Measurements from ENCODE around the gene NPW.

The NPW gene

DNA sequence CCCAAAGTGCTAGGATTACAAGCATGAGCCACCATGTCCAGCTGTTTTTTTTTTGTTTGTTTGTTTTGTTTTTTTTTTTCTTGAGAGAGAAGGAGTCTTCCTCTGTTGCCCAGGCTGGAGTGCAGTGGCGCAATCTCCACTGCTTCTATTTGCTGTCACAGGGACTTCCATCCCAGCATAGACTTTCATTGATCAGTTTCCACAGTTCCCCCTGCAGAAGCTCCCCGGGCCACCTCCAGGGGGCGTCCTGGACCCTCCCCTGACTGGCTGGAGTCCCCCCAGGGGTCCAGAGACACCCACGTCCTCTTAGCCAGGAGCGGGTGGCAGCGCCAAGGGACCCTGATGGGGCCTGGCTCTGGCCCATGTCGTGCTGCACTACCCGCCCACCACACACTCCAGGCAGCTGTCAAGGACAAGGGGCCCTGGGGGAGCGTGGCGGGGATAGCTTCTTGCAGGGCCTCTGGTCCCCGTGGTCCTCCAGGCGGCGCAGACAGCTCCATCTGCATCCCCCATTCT, 3.1 kb upstream of the NPW start:
- in situ Hi-C loops (cut with MboI; ENCODE audit: low sequenced_read_pairs) = loop anchor here (25.0 kb wide), 1 partner anchor 471 kb away; the partner anchor contains the start of gene TBC1D24

DNA sequence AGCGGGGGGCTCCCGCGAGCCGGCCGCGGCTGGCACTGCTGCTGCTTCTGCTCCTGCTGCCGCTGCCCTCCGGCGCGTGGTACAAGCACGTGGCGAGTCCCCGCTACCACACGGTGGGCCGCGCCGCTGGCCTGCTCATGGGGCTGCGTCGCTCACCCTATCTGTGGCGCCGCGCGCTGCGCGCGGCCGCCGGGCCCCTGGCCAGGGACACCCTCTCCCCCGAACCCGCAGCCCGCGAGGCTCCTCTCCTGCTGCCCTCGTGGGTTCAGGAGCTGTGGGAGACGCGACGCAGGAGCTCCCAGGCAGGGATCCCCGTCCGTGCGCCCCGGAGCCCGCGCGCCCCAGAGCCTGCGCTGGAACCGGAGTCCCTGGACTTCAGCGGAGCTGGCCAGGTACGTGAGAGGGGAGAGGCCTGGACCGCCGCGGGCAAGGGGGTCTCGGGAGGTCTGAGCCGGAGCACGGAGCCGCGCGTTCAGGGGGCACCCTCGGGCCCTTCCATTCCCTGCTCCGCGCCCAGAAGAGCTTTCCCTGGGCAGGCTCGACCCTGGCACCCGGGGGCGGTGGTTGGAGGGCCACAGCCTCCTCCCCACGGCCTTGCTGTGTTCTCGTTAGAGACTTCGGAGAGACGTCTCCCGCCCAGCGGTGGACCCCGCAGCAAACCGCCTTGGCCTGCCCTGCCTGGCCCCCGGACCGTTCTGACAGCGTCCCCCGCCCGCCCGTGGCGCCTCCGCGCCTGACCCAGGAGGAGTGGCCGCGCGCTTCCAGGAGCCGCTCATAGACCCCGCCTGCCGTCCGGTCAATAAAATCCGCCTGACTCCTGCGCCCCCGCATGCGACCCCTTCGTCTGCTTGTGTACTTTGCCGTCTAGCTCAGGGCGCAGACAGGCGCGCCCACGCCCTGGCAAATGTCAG, 591 bp downstream of the NPW start:
- in situ Hi-C loops (cut with MboI; ENCODE audit: low sequenced_read_pairs) = loop anchor here (5.0 to 25.0 kb wide), 2 partner anchors 122 to 467 kb away; partner anchors contain the start of gene TBC1D24

DNA sequence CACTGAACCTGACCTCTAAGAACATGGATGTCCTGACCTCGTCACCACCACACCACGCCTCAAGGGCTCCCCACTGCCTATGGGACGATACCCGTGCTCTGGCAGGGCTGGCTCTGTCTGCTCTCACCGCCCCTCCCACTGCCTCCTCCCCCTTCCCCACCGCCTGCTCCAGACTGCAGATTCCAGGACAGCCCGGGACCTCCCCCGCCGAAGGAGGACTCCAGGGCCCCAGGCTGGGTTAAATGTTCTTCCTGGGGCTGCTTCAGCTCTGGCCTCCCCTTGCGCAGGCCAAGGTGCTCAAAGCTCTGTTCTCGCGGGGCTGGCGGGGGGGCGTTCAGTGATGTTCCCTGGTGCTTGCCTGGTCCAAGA, 3.1 kb downstream of the NPW start:
- in situ Hi-C loops (cut with MboI; ENCODE audit: low sequenced_read_pairs) = loop anchor here (5.0 to 25.0 kb wide), 2 partner anchors 120 to 465 kb away; partner anchors contain the start of gene TBC1D24

DNA sequence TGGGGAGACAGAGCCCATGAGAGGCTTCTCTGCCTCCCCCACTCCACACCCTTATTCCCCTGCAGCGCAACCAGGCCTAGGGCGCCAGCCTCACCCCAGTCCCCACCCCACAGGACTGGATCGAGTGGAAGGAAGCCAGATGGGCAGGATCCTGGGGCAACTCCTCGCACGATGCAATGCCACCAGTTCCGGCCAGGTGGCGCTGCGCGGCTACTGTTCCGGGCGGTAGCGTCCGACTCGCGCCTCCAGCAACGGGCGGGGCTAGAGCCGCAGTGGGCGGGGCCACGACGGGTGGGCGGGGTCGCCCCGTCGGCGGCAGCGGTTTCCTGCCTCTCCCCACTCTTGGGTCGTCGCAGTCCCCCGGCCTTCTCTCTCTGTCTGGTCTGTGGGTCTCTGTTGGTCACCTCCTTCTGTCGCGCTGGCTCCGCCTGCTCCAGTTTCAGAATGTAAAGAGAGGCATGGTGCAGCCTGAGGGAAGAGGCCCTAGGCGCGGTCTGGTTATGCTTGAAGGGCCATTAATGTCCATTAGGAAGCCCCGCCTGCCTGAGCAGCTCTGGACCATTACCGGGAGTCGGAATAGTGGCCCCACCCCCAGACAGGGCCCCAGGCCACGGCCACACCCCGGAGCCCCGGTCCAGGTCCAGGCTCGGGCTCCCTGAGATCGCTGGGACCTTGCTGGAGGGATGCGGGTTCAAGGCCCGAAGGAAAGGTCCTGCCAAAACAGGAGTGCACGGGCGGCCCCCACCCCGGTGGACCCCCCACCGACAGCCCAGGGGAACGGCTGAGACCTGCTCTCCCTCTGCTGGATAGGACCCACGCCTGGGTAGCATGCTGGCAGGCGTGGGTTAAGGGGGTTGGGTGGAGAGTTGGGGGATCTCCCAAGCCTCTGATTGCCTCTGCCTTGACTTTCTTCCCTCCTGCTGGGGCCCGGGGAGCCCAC, 3.8 kb downstream of the NPW start:
- in situ Hi-C loops (cut with MboI; ENCODE audit: low sequenced_read_pairs) = loop anchor here (5.0 to 25.0 kb wide), 2 partner anchors 119 to 464 kb away; partner anchors contain the start of gene TBC1D24

DNA sequence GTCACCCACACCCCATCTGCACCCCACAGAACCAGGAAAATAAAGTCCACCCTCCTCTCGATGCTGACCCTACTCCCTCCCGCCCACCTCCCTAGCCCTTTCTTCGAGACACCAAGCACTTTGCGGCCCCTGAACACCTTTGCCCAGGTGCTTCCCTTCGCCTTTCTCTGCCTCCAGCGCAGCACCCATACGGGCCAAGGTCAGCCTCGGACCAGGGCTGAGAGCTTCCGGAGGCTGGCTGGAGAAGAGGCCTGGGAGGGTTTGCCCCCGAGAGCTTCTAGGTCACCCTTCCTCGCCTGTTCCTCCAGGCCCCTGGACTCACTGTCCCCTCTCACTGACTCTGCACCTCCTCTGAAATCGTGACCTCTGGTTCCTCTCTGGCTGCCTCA, 4.4 kb downstream of the NPW start:
- in situ Hi-C loops (cut with MboI; ENCODE audit: low sequenced_read_pairs) = loop anchor here (5.0 to 25.0 kb wide), 2 partner anchors 118 to 463 kb away; partner anchors contain the start of gene TBC1D24

DNA sequence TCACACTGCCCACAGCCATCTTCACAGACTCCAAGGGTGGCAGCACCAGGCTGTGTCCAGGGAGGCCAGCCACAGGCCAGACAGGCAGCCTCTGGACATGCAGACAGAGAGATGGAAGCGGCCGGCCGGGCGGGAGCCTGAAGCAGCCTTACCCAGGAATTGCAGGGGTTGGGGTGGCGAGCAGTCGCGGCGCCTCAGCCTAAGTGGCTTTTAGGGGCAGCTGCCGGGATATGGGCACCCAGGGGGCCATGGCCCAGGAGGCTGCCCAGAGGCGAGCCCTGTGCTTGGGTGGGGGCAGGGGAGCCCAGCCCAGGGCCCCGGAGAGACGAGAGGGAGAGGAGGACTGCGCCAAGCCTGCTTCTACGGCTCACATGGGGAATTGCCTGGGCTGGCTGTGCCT, 5.7 kb downstream of the NPW start:
- in situ Hi-C loops (cut with MboI; ENCODE audit: low sequenced_read_pairs) = no loop called here

DNA sequence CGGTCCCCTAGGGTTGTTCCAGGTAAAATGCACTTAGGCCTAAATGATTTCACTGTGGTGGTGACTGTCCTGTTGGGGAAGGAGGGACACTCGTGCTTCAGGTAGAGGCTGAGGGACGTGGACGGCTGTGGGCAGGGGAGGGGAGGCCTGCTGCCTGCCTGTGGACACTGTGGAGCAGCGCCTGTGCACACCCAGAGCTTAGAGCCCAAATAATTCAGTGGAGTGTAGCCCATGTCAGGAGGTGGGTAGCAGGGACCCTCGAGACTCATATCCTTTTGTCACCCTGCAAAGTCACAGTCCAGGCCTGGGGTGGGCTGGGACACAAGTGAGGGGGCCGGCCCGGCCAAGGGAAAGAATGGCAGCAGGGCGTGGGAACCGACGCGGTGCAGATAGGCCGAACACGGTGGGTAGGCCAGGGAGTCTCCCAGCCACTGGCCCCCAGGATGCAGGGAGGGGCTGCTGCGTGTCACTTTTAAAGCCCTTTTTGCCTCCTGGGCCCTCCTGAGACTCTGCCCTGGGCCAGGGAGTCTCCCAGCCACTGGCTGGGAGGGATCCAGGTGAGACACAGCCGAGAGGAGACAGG, 6.4 kb downstream of the NPW start:
- in situ Hi-C loops (cut with MboI; ENCODE audit: low sequenced_read_pairs) = no loop called here

DNA sequence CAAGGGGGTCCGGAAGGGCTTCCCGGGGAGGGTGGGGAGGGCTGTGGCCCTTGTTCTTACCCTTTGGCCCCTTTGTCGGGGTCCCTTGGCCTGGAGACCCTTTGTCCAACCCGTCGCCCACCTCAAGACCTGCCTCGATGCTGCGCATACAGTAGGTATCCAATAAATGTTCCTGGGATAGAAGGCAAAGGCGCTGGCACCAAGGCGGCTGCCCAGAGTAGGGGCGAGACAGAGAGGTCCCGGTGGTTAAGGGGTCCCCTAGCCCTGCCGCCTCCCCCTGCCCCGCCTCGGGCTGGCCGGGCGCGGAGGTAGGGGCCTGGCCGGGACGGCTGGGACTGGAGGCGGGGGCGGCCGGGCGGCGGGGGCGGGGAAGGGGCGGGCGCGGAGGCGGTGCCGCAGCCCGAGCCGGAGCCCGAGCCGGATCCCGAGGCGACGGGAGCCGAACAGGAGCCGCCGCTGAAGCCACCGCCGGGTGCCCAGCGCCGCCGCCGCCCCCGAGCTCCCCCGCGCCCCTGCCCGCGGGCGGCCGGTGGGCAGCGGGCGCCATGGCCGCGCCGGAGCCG, 7.0 kb downstream of the NPW start, which contains the start of gene NHERF2:
Gene NHERF2, plus strand, starts transcription at position 442 of the 563 bp plus-strand sequence. Its CDS starts 104 bp downstream, at position 546.
- in situ Hi-C loops (cut with MboI; ENCODE audit: low sequenced_read_pairs) = no loop called here

DNA sequence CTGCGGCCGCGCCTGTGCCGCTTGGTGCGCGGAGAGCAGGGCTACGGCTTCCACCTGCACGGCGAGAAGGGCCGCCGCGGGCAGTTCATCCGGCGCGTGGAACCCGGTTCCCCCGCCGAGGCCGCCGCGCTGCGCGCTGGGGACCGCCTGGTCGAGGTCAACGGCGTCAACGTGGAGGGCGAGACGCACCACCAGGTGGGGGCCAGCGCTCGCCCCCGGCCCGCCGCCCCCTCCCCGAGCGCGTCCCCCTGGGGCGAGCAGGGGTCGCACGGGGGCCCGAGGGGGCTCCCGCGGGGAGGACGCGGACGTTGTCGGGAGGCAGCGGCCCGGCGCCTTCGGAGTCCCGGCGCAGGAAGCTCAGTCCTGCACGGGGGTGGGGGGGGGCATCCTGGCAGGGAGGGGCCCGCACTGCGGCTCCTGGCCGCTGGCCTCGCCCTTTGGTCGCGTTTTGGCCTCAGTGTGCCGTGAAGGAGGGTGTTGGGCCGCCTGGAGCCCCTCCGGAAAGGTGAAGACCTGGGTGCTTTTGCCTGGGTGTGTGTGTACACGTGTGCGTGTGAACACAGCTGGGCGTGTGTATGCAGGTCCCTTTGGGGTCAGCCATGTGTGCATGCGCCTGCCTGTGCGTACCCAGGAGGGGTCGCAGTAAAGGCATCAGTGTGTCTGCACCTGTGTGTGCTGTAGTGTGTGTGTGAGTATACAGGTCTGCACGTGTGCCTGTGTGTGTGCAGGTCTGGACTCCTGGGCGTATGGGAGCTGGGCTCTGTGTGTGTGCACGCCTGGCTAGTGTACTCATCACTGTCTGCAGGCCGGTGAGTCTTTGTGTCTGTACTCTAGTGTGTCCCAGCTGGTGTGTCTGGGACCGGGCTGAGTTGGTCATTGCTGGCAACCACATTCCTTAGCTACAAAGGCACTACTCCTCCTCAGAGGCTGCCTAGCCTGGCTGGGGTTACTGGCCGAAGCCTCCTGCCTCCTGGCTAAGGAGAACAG, 7.7 kb downstream of the NPW start:
- in situ Hi-C loops (cut with MboI; ENCODE audit: low sequenced_read_pairs) = no loop called here

DNA sequence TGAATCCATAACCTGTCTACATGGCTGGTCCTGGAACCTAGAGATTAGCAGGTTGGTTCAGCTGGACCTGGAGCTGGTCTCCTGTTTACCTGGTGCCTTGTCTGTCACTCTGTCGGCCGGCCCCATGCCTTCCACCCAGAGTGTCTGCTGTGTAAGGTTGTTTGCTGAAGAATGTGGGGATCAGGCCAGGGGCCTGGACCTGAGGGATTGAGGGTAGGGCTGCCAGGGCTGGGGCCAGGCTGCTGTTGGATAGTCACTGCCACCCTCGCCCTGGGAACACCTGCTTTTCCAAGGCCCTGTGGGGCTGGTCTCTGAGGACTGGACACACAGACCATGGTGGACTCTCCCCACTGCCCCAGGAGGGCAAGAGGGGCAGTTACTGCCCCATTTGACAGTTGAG, 8.6 kb downstream of the NPW start:
- in situ Hi-C loops (cut with MboI; ENCODE audit: low sequenced_read_pairs) = no loop called here

DNA sequence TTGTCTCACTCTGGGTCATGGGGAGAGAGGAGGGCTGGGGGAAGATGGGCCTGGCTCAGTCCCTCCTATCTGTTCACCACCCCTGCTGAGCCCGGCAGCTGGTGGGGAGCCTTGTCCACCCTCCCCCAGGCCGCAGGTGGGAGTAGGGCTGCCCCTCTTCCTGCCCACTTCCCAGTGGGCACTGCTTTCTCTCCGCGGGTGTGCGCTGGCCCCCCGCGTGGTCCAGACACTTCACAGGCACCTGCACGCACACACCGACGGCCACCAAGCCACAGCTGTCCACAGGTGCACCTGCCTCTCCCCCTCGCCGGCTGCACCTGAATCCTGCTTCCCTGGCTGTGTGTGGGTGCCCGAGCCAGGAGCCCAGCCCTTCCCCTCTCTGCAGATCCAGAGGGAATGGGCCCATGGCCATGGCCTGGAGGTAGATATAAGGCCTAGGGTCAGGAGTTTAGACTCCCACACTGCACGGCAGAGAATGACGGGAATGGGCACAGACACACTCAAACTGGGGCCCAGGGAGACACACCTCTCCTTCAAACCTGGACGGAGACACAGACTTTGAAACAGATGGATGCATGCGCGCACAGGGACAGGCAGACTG, 9.1 kb downstream of the NPW start:
- in situ Hi-C loops (cut with MboI; ENCODE audit: low sequenced_read_pairs) = no loop called here

DNA sequence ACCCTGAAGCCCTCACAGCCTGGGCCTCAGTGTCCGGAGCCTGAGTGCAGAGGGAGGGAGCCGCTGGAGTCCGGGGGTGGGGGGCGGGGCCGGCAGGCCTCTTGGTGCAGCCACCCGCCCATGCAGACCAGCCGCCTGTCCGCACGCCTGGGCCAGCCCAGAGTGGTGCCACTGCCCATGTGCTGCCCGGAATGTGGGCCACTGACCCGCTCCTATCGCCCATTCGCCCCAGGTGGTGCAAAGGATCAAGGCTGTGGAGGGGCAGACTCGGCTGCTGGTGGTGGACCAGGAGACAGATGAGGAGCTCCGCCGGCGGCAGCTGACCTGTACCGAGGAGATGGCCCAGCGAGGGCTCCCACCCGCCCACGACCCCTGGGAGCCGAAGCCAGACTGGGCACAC, 9.8 kb downstream of the NPW start:
- in situ Hi-C loops (cut with MboI; ENCODE audit: low sequenced_read_pairs) = no loop called here

DNA sequence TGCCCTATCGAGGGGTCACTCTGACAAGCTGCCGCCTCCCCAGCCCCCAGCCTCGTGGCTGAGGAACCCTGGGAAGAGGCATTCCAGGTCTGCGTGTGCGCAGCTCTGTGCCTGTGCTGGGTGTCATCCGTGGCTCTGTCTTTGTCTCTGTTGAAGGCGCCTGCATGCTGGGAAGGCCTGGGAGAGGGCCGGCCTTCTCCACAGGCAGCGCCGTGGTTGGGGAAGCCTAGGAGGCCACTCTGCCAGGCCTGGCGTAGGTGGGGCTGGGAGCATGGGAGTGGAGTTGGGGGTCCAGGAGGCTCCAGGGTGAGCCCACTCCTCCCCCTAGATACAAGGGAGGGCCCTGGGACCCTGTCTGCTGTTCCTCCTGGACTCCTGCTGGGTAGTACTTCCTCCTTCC, 10.5 kb downstream of the NPW start:
- in situ Hi-C loops (cut with MboI; ENCODE audit: low sequenced_read_pairs) = no loop called here

DNA sequence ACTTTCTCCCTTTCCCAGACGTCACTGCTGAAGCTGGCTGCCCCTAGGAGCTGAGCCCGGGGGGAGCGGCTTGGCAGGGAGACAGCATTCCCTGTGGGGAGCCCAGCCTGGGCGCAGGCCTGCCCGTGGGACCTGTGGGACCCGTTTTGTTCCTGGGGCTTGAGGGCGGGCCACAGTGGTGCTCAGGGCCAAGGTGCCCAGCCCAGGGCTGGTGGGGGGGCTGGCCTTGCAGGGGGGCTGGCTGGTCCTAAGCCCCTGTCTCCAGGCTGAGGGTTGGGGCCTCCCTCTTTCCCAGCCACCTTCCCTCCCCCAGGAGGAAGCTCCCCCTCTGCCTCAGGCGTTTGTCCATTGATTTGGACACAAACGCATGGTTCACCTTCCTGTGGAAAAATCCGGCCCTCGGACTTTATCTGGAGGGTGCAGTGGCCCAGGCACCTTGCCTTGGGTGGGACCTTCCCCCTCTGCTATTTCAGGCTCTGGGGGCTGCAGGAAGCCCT, 11.5 kb downstream of the NPW start:
- in situ Hi-C loops (cut with MboI; ENCODE audit: low sequenced_read_pairs) = no loop called here

DNA sequence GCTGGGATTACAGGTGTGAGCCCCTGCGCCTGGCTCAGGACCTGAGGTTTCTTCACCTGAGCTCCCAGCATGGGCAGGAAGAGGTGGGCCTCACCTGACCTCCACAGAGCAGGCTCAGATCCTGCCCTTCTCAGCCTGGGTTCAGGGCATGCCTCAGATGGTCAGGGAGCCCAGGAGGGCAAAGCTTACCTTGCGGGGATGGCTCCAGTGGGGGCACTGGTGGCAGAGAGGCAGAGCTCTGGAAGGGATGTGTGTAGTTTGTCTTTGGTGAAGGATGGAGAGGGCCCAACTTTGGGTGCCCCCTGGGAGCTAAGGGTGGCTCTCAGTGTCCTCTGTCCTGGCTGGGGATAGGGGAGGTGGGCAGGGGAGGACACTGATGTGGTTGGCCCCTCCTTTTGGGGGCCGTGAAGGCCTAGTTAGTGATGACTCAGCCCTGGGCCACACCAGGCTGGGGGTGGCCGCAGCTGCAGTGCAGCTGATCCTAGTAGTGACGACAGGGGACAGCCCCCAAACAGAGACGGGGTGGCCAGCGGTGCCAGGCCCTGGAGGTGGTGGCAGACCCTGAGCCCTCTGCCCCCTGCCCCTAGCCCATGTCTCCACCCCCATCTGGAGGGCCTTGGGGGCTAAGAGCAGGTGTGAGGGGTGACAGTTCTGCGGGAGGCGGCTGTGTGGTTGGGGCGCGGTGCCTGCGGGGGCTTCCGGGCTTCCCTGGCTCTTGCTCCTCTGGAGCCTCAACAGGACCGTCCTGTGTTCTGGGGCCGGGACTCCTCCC, 12.9 kb downstream of the NPW start:
- in situ Hi-C loops (cut with MboI; ENCODE audit: low sequenced_read_pairs) = no loop called here

DNA sequence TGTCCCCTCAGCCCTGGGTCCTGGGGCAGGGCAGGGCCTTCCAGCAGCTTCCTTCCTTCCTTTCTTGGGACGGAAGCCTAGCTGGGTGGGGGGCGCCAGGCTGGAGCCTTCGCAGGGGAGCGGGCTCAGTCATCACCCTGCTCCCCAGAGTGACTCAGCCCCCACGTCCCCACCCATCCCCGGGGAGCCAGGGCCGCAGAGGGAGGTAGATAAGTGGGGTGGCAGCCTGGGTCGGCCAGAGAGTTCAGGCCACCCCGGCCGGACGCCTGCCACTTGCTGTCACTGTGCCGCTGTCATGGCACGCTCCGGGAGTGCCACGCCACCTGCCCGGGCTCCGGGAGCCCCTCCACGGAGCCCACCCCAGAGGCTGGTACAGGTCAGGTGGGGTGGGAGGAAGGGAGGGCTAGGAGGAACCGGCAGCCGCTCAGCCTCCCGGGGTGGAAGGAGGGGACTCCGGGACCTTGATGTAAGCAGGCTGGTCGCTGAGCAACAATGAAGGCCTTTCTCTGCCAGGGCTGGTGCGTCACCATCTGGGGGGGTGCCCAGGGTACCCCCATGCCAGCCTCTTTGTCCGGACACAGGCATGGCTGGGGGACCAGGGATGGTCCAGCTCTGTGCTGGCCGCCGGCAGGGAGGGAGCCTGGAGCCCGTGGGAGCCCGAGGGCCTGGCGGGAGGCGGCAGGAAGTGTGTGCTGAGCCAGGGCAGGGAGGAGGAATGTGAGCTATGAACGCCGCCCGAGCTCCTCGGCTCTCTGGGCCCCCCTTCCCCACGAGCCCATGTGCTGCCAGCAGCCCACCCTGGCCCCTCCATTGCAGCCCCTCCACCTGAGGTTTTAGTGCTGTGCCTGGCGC, 13.7 kb downstream of the NPW start:
- in situ Hi-C loops (cut with MboI; ENCODE audit: low sequenced_read_pairs) = no loop called here
